ENCODE data around the gene CLTRN.

DNA sequence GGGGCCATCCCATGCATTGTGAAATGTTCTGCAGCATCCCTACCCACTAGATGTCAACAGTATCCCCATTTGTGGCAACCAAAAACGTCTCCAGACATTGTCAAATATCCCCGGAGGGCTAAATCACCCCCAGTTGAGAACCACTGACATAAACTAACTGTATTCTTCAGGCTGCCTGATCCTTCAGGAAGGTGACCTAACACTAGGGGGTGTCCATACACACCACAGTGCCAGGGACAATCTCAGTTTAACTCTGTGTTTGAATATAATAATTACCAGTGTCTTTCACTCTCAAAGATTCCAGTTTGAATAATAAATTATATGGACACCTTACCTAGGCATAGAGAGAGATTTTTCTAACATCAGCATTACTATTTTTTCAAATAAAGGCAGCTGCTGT, 70.2 kb downstream of the CLTRN start:
- TF ChIP-seq, protein P1, sequence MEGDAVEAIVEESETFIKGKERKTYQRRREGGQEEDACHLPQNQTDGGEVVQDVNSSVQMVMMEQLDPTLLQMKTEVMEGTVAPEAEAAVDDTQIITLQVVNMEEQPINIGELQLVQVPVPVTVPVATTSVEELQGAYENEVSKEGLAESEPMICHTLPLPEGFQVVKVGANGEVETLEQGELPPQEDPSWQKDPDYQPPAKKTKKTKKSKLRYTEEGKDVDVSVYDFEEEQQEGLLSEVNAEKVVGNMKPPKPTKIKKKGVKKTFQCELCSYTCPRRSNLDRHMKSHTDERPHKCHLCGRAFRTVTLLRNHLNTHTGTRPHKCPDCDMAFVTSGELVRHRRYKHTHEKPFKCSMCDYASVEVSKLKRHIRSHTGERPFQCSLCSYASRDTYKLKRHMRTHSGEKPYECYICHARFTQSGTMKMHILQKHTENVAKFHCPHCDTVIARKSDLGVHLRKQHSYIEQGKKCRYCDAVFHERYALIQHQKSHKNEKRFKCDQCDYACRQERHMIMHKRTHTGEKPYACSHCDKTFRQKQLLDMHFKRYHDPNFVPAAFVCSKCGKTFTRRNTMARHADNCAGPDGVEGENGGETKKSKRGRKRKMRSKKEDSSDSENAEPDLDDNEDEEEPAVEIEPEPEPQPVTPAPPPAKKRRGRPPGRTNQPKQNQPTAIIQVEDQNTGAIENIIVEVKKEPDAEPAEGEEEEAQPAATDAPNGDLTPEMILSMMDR (conservative IDR thresholded peaks at IDR 0.05): peak; percentile 30
- no peak for TF ChIP-seq ZFX (IDR thresholded peaks at IDR 0.05)

Measured in C4-2B (cell line).